ENCODE measurements around the gene SPECC1.
A peak's percentile ranks its signal among the peaks of the same experiment; 100 is the strongest.
"Not testable (repeated sequence)": the region's sequence is repeated elsewhere in the genome, so short reads cannot be mapped to it uniquely, and the experiment has no call there.

SPECC1 gene

GRCh38 chr17:20123209-20123608 lies 114.0 kb downstream of the SPECC1 start:
- no peak for DNase-seq (ENCODE audit: low read depth in 3 of 3, low spot score in 1 of 3)

- no peak for DNase-seq (ENCODE audit: low read depth in 3 of 3, low spot score in 1 of 3)
Measured at GRCh38 chr17:20125724-20126123, 116.6 kb downstream of the SPECC1 start.

GRCh38 chr17:20127360-20128035 lies 118.3 kb downstream of the SPECC1 start:
- DNase-seq (ENCODE audit: low read depth in 3 of 3, low spot score in 1 of 3) = no peak

- DNase-seq (ENCODE audit: low read depth in 3 of 3, low spot score in 1 of 3) = no peak
Measured at GRCh38 chr17:20128036-20128667, 119.0 kb downstream of the SPECC1 start.

GRCh38 chr17:20133517-20133916 lies 124.4 kb downstream of the SPECC1 start:
- DNase-seq (ENCODE audit: low read depth in 3 of 3, low spot score in 1 of 3) = no peak

GRCh38 chr17:20141198-20141972 lies 132.2 kb downstream of the SPECC1 start:
- DNase-seq (ENCODE audit: low read depth in 3 of 3, low spot score in 1 of 3) = no peak

- no peak for DNase-seq (ENCODE audit: low read depth in 3 of 3, low spot score in 1 of 3)
Measured at GRCh38 chr17:20142268-20142667, 133.1 kb downstream of the SPECC1 start.

- no peak for DNase-seq (ENCODE audit: low read depth in 3 of 3, low spot score in 1 of 3)
Measured at GRCh38 chr17:20143740-20144139, 134.6 kb downstream of the SPECC1 start.

- DNase-seq (ENCODE audit: low read depth in 3 of 3, low spot score in 1 of 3) = no peak
Measured at GRCh38 chr17:20145567-20145966, 136.4 kb downstream of the SPECC1 start.

GRCh38 chr17:20149251-20149650 lies 140.1 kb downstream of the SPECC1 start:
- no peak for DNase-seq (ENCODE audit: low read depth in 3 of 3, low spot score in 1 of 3)

- DNase-seq (ENCODE audit: low read depth in 3 of 3, low spot score in 1 of 3) = no peak
Measured at GRCh38 chr17:20151174-20151573, 142.0 kb downstream of the SPECC1 start.

- DNase-seq (ENCODE audit: low read depth in 3 of 3, low spot score in 1 of 3) = no peak
Measured at GRCh38 chr17:20153231-20153630, 144.1 kb downstream of the SPECC1 start.

GRCh38 chr17:20154286-20155000 lies 145.3 kb downstream of the SPECC1 start:
- DNase-seq (ENCODE audit: low read depth in 3 of 3, low spot score in 1 of 3) = no peak

- DNase-seq (ENCODE audit: low read depth in 3 of 3, low spot score in 1 of 3) = peak; percentile 80 to 88 (median 81)
Measured at GRCh38 chr17:20155258-20156195, 146.4 kb downstream of the SPECC1 start.

GRCh38 chr17:20156196-20157000 lies 147.2 kb downstream of the SPECC1 start:
- no peak for DNase-seq (ENCODE audit: low read depth in 3 of 3, low spot score in 1 of 3)

GRCh38 chr17:20157001-20157310 lies 147.8 kb downstream of the SPECC1 start:
- DNase-seq (ENCODE audit: low read depth in 3 of 3, low spot score in 1 of 3) = no peak

GRCh38 chr17:20158580-20158979 lies 149.4 kb downstream of the SPECC1 start:
- no peak for DNase-seq (ENCODE audit: low read depth in 3 of 3, low spot score in 1 of 3)

- DNase-seq (ENCODE audit: low read depth in 3 of 3, low spot score in 1 of 3) = no peak
Measured at GRCh38 chr17:20159406-20160069, 150.4 kb downstream of the SPECC1 start.

- not testable (repeated sequence) for DNase-seq (ENCODE audit: low read depth in 3 of 3, low spot score in 1 of 3)
Measured at GRCh38 chr17:20165516-20165915, 156.4 kb downstream of the SPECC1 start.

All from stimulated activated CD4-positive, alpha-beta T cell treated with anti-CD3 and anti-CD28 coated beads, TNF-alpha, amount 100 ng/mL, for 1 hour (primary cell).